Sigmoid colon (tissue), 4 donors: ENCODE data around the gene HSBP1L1.

Experiments
- EP300 ChIP-seq, 4 donors: sonication (generic); formaldehyde crosslinking; IDR thresholded peaks; one replicate each; pipeline ENCODE4 v1.6.1; 2017; ENCODE audit warnings: antibody characterized with exemption in 4 of 4
- POLR2A ChIP-seq, 2 donors: fragments of 450-650 bp; IDR thresholded peaks; one replicate each; pipeline ENCODE4 v1.6.1; 2016; ENCODE audit warnings: antibody characterized with exemption in 2 of 2, mild to moderate bottlenecking in 2 of 2, moderate library complexity in 2 of 2
- POLR2AphosphoS5 ChIP-seq, 4 donors: sonication (generic); formaldehyde crosslinking; IDR thresholded peaks; one replicate each; pipeline ENCODE4 v1.6.1; 2017; ENCODE audit warnings: antibody characterized with exemption in 4 of 4
- TF ChIP-seq, protein P1 (sequence below), 4 experiments: fragments of 450-650 bp in 3 of 4; fragments of 200-600 bp in 1 of 4; IDR thresholded peaks; one replicate each; pipeline ENCODE4 v1.5.1; 2016 to 2019; ENCODE audit warnings: antibody characterized with exemption in 4 of 4, mild to moderate bottlenecking in 3 of 4, moderate library complexity in 2 of 4

DNA sequence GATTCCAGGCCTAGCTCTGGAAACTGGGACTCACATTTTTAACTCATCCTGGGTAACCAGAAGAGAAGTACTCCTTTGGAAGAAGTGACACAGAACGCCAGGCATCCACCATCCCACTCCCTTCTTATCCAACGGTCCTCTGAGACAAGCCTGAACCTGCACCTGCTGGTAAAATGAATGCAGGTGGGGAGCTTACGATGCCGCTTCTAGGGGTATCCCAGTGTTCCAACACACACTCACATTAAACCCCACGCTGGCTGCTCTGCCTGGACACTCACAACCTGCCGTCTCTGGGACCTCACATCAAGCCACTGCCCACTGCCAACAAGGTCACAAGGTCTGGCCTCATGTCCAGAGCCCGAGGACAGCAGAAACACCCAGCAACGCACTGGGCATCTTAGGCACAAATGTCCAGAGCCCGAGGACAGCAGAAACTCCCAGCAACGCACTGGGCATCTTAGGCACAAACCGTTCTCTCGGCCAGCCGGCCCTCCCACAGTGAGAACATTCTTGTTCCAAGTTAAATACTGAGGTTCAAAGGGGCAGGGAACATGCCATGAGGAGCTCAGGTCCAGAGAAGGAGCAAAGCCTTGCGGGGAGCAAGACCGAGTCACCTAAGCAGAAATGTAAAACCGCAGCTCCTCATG, 22.8 kb upstream of the HSBP1L1 start:
- TF ChIP-seq POLR2A (IDR thresholded peaks at IDR 0.05) (no peak), POLR2AphosphoS5 (IDR thresholded peaks at IDR 0.05) (no peak), EP300 (IDR thresholded peaks at IDR 0.05) (no peak)
- TF ChIP-seq, protein P1, sequence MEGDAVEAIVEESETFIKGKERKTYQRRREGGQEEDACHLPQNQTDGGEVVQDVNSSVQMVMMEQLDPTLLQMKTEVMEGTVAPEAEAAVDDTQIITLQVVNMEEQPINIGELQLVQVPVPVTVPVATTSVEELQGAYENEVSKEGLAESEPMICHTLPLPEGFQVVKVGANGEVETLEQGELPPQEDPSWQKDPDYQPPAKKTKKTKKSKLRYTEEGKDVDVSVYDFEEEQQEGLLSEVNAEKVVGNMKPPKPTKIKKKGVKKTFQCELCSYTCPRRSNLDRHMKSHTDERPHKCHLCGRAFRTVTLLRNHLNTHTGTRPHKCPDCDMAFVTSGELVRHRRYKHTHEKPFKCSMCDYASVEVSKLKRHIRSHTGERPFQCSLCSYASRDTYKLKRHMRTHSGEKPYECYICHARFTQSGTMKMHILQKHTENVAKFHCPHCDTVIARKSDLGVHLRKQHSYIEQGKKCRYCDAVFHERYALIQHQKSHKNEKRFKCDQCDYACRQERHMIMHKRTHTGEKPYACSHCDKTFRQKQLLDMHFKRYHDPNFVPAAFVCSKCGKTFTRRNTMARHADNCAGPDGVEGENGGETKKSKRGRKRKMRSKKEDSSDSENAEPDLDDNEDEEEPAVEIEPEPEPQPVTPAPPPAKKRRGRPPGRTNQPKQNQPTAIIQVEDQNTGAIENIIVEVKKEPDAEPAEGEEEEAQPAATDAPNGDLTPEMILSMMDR (IDR thresholded peaks at IDR 0.05): no peak
